ENCODE data around the gene VAV1.
"Not testable (repeated sequence)": the region's sequence is repeated elsewhere in the genome, so short reads cannot be mapped to it uniquely, and the experiment has no call there.

Gene VAV1

GRCh38 chr19:6790194-6791128, 18.0 kb downstream of the VAV1 start:
- DNase-seq (ENCODE audit: low read depth in 2 of 2), result no peak

DNA sequence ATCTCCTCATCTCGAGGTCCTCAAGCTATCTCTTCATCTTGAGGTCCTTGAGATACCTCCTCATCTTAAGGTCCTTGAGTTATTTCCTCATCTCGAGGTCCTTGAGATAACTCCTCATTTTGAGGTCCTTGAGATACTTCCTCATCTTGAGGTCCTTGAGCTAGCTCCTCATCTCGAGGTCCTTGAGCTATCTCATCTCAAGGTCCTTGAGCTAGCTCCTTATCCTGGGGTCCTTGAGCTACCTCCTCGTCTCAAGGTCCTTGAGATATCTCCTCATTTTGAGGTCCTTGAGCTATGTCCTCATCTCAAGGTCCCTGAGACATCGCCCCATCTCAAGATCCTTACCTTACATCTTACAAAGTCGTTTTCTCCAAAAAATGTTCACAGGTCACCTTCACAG, 18.7 kb downstream of the VAV1 start:
- DNase-seq (ENCODE audit: low read depth in 2 of 2), result no peak

GRCh38 chr19:6793411-6793810, 20.9 kb downstream of the VAV1 start:
- no peak for DNase-seq (ENCODE audit: low read depth in 2 of 2)

DNA sequence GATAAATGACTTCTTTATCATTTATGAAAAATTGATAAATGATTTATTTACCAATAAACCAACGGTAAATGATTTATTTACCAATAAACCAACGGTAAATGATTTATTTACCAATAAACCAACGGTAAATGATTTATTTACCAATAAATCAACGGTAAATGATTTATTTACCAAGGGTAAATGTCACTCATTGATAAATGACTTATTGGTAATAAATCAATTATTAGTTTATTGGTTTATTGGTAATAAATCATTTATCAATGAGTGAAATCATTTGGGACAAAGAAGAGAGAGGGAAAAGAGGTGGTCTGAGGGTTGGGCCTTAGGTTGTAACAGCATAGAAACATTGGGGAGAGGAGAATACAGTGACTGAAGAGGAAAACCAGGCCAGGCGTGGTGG, 21.5 kb downstream of the VAV1 start:
- DNase-seq (ENCODE audit: low read depth in 2 of 2), result no peak

GRCh38 chr19:6794686-6795431, 22.4 kb downstream of the VAV1 start:
- DNase-seq (ENCODE audit: low read depth in 2 of 2), result no peak

- no peak for DNase-seq (ENCODE audit: low read depth in 2 of 2)
These were observed 23.8 kb downstream of the VAV1 start for GRCh38 chr19:6796278-6796677.

GRCh38 chr19:6797646-6798045, 25.1 kb downstream of the VAV1 start:
- DNase-seq (ENCODE audit: low read depth in 2 of 2), result no peak

DNA sequence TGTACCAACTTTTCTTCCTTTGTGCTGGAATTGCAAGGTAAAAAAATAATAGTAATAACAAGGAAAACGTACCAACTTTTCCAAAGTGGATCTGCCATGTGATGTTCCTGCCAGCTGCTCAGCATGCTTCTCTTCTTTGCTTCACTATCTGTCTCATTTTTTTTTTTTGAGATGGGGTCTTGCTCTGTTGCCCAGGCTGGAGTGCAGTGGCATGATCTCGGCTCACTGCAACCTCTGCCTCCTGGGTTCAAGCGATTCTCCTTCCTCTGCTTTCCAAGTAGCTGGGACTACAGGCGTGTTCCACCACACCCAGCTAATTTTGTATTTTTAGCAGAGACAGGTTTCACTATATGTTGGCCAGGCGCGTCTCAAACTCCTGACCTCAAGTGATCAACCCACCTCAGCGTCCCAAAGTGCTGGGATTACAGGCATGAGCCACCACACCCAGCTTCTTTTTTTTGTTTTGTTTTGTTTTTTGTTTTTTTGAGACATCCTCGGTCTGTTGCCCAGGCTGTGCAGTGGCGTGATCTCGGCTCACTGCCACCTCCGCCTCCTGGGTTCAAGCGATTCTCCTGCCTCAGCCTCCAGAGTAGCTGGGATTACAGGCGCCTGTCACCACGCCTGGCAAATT, 27.8 kb downstream of the VAV1 start:
- not testable (repeated sequence) for DNase-seq (ENCODE audit: low read depth in 2 of 2)

DNA sequence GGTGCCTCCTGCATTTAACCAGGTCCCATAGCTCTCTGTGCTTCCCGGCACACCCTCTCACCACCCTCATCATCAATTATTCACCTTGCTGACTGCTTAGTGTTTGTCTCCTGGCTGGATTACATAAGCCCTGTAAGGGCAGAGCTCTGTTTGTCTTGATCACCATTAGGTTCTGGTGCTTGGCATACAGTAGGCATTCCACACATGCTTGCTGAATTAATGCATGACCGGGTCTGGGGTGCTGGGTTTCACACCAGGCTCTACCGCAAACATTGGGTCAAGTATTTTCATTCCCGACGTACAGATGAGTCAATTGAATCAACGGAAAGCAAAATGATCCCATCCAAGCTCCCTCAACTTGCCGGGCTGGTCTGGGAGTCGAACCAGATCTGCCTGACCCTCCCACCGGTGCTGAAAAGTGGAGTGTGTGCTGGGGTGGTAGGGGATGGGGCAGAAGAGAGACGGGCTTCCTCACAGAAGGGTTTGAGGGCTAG, 28.5 kb downstream of the VAV1 start:
- DNase-seq (ENCODE audit: low read depth in 2 of 2), result no peak

- DNase-seq (ENCODE audit: low read depth in 2 of 2), result peak; percentile 73 to 78
These were observed 29.1 kb downstream of the VAV1 start for GRCh38 chr19:6801485-6802086.

DNA sequence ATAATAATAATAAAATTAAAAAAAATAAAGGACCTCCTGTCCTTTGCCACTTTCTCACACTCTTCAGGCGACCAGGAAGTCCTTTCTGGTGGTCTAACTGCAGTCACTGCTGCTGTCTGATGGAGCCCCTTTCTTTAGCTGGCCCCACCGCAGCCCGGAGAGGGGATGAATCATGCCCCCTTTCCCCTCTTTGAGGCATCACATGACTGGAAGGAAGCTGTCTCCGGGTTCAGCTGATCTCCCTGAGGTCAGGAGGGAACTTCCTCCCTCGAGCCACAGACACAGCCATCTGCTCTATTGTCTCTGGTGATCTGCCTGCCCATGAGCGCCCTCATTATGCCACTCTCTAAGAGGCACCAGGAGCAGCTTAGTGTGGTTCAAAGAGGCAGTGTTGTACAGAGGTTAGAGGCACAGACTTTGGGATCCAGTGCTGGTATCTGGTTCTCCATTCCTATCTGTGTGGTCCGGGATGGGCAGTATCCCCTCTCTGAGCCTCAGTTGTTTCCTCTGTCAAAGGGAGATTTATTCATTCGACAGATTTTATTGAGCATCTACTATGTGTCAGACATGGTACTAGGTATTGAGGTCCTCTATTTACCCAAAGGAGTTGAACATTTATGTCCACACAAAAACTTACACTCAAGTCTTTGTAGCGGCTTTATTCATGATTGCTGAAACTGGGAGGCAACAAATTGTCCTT, 30.0 kb downstream of the VAV1 start:
- peak; percentile 54 to 63 for DNase-seq (ENCODE audit: low read depth in 2 of 2)

GRCh38 chr19:6803036-6803404, 30.5 kb downstream of the VAV1 start:
- DNase-seq (ENCODE audit: low read depth in 2 of 2), result no peak

DNA sequence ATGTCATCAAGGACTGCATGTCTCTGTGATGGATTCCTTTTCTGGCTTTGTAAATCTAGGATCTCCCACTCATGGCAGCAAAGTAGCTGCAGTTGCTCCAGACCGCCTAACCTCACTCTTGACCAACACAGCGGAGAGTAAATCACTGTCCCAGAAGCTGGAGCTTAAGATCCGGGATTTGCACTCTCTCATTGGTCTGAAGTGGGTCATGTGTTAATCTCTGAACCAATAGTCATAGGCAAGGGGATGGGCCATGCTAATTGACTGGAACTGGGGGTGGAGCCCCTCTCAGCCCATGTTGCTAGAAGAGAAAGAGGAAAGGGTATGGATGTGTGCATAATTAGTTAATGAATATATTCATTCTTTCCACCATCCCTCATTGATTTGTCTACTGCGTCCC, 34.0 kb downstream of the VAV1 start:
- DNase-seq (ENCODE audit: low read depth in 2 of 2), result no peak

GRCh38 chr19:6807291-6807690, 34.8 kb downstream of the VAV1 start:
- DNase-seq (ENCODE audit: low read depth in 2 of 2), result no peak

- DNase-seq (ENCODE audit: low read depth in 2 of 2), result no peak
These were observed 36.0 kb downstream of the VAV1 start for GRCh38 chr19:6808494-6808893.

GRCh38 chr19:6809262-6809661, 36.8 kb downstream of the VAV1 start:
- no peak for DNase-seq (ENCODE audit: low read depth in 2 of 2)

- DNase-seq (ENCODE audit: low read depth in 2 of 2), result no peak
These were observed 38.9 kb downstream of the VAV1 start for GRCh38 chr19:6811378-6811777.

- no peak for DNase-seq (ENCODE audit: low read depth in 2 of 2)
These were observed 39.4 kb downstream of the VAV1 start for GRCh38 chr19:6811906-6812305.

GRCh38 chr19:6812612-6813011, 40.1 kb downstream of the VAV1 start:
- no peak for DNase-seq (ENCODE audit: low read depth in 2 of 2)

DNA sequence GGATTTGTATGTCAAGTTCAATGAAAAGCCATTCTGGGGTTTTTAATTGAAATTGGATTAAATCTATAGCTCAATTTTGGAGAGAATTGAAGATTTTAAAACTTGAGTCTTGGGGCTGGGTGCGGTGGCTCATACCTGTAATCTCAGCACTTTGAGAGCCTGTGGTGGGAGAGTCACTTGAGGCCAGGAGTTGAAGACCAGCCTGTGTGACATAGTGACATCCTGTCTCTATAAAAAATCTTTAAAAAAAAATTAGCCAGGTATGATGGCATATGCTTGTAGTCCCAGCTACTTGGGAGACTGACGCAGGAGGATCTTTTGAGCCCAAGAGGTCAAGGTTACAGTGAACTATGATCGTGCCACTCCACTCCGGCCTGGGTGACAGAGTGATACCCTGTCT, 41.2 kb downstream of the VAV1 start:
- DNase-seq (ENCODE audit: low read depth in 2 of 2), result no peak

DNA sequence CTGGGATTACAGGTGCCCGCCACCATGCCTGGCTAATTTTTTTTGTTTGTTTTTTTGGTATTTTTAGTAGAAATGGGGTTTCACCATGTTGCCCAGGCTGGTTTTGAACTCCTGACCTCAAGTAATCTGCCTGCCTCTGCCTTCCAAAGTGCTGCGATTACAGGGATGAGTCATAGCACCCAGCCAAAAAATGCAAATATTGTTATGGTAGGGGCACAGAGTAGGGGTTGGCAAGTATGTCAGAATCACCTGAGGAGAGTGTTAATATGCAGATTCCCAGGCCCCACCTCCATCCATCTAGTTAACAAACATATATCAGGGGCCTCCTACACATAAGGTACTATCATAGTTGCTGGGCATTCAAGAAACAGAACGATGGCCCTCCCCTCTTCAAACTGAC, 44.7 kb downstream of the VAV1 start:
- no peak for DNase-seq (ENCODE audit: low read depth in 2 of 2)
